ENCODE measurements around the gene GRAMD1A.
"Not testable (repeated sequence)": the region's sequence is repeated elsewhere in the genome, so short reads cannot be mapped to it uniquely, and the experiment has no call there.

The GRAMD1A gene

DNA sequence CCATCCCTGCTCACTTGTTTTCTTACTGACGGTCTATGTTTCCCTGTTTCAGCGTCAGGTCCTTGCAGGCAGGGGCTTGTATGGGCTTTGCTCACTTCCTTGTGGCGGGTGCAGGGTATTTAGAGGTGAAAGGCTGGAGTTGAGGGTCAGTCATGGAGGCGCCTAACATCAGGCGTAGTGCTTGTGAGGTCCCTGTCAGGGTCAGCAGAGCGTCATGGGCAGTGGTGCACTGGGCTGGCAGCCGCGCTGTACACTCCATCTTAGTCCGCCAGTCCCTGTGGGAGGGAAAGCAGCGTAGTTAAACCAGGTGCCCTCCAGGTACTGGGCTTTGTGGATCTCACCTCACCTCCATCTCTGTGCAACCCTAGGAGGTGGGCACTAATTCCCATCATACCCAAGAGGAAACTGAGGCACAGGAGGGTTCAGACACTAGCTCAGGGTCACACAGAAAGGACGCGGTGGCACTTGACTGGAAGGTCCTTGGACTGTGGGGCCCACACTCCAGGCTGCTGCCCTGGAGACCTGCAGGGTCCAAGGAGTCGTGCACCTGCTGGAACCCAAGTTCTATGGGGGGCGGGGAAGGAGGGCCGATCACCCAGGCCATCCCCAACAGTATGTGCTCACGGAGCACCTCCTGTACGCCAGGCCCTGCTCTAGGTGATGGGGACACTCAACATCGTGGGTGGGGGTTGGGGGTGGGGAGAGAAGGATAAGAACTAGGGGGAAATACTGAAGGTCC, 4.6 kb downstream of the GRAMD1A start:
- DNase-seq, result no peak

DNA sequence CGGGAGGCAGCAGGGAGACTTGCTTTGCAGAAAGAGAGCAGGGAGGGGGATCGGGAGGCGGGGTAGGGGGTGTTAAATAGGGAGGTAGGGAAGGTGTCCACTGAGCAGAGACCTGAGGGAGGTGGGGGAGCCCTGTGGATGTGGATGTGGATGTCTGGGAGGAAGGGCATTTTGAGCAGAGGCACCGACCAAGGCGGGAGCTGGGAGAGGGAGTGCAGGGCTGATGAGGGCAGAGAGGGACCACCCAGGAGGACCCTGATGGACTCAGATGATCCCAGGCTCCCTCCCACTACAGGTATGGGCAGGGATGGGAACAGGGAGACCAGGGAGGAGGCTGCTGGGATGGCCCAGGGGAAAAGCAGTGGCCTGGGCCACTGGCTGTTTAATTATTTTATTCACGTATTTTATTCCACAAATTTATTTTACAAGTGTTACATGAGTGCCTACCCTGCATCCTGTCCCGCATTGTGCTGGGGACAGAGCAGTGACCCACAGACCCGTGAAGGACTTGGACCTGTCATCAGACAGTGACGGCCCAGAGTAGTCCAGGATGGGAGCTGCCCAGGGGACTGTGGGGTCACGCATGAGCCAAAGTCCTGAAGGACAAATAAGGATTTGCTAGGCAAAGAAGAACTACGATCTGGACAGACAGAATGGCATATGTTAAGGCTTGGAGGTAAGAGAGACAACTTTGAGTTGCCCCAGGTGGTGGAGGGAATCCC, 5.3 kb downstream of the GRAMD1A start:
- DNase-seq, result no peak

DNA sequence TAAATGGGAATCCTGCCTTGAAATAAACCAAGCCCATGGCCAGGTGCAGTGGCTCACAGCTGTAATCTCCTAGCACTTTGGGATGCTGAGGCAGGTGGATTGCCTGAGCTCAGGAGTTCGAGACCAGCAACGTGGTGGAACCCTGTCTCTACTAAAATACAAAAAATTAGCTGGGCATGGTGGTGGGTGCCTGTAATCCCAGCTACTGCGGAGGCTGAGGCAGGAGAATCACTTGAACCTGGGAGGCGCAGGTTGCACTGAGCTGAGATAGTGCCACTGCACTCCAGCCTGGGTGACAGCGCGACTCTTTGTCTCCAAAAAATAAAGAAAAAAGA, 5.9 kb downstream of the GRAMD1A start:
- not testable (repeated sequence) for DNase-seq

DNA sequence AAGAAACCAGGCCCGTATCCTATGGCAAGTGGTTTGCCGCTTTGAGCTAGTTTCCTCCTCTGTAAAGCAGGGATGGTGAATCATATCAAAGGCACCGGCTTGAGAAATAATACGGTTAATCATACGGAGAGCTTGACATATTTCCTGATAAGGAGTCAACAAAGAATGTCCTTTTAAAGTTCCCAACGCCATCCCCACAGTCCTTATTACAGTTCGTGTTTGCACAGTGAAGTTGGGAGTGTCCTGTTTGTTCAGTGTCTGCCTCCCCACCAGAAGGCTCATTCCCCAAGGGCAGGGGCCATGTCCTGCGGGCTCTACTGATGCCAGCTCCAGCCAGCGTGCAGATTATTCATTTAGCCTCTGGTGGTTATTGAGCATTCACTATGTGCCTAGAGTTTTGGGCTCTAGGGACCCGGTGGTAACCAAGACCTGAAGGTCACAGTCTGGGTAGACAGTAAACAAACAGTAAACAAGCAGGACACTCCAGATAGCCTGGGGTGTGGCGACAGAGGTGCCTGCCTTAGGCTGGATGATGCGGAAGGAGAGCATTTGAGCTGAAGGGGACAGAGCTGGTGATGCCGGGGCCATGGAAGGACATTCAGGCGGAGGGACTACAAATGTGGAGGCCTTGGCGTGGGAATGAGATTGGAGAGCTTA, 6.3 kb downstream of the GRAMD1A start:
- no peak for DNase-seq

DNA sequence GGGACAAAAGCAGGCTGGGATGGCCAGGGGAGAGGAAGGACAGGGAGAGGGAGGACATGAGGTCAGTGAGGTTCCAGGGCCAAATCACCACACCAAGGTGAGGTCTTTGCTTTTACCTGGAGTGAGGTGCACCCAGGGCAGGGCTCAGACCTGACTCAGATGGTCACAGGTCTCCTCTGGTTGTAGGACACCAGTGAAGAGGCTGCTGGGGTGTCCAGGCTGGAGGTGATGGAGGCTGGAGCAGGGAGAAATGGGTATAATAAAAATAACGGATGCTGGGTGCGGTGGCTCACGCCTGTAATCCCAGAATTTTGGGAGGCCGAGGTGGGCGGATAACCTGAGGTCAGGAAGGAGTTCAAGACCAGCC, 6.9 kb downstream of the GRAMD1A start:
- no peak for DNase-seq

DNA sequence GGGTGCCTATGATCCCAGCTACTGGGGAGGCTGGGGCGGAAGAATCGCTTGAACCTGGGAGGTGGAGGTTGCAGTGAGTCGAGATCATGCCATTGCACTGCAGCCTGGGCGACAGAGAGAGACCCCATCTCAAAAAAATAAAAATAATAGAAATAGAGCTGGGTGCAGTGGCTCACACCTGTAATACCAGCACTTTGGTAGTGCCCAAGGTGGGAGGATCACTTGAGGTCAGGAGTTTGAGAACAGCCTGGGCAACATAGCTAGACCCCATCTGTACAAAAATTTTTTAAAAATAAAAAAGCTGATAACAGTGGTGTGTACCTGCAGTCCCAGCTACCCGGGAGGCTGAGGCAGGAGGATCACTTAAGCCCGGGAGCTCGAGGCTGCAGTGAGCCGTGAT, 7.3 kb downstream of the GRAMD1A start:
- DNase-seq, result not testable (repeated sequence)

DNA sequence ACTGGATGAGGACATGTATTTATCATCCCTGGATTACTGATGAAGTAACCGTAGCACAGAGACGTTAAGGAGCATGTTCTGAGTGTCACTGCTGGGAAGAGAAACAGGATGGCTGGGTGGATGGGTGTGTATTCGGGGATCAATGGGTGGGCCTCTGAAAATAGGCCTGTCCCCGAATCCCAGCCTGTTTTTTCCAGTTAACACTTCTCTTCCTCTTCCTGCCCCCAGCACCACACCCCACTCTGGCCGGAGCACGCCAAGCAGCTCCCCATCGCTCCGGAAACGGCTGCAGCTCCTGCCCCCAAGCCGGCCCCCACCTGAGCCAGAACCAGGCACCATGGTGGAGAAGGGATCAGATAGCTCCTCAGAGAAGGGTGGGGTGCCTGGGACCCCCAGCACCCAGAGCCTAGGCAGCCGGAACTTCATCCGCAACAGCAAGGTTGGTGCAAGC, 8.8 kb downstream of the GRAMD1A start:
- no peak for DNase-seq

DNA sequence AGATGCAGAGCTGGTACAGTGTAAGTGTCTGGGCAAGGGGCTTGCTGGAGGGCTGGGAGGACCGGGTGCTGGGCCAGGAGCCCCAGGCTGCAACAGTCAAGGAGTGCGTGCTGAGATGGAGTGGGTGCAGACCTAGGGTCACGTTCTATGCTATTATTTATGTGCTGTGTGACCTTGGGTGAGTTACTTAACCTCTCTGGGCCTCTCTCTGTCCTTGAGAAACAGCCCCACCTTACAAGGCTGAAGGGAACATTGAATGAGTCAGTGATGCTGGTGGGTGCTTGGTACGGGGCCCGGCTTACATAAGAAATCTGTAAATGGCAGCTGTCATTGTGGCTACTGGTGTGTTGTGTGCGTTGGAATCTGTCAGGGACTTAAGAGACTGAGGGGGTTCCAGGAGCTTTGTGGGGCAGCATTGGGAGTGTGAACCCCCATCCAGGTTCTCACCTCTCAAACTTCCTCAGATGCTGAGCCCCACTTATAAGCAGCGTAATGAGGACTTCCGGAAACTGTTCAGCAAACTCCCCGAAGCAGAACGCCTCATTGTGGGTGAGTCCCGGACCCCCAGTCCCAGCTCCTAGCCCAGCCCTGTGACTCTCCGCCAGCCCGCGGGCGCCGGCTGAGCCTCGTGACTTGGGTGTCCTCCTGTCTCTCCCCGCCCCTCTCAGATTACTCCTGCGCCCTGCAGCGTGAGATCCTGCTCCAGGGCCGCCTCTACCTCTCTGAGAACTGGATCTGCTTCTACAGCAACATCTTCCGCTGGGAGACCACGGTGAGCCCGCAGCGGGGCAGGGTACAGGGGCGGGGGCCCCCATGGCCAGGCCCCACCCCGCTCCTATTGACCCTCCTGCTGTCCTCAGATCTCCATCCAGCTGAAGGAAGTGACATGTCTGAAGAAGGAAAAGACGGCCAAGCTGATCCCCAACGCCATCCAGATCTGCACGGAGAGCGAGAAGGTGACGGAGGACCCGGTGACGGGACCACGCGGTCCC, 9.6 kb downstream of the GRAMD1A start:
- DNase-seq, result no peak

DNA sequence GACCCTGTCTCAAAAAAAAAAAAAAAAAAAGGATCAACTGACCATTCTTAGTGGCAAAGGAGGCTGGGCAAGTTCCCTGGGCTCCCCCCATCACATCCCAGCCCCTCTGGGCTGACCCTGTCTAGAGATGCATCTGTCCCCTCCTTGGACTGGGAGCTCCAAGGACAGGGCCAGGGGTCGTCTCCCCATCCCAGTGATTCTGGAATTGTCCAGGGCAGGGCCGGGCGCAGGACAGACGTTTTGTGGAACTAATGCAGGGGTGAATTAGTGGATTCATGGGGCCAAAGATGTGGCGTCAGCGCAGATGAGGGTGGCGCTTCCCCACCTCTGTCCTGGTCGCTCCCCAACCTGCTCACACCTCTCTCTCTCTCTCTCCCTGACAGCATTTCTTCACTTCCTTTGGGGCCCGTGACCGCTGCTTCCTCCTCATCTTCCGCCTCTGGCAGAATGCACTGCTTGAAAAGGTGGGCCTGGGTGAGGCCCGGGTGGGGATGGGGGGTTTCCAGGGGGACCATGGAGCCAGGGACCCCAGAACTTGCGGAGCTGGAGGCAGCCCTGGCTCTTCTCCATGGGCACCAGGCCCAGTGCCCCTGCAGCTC, 11.1 kb downstream of the GRAMD1A start:
- no peak for DNase-seq

DNA sequence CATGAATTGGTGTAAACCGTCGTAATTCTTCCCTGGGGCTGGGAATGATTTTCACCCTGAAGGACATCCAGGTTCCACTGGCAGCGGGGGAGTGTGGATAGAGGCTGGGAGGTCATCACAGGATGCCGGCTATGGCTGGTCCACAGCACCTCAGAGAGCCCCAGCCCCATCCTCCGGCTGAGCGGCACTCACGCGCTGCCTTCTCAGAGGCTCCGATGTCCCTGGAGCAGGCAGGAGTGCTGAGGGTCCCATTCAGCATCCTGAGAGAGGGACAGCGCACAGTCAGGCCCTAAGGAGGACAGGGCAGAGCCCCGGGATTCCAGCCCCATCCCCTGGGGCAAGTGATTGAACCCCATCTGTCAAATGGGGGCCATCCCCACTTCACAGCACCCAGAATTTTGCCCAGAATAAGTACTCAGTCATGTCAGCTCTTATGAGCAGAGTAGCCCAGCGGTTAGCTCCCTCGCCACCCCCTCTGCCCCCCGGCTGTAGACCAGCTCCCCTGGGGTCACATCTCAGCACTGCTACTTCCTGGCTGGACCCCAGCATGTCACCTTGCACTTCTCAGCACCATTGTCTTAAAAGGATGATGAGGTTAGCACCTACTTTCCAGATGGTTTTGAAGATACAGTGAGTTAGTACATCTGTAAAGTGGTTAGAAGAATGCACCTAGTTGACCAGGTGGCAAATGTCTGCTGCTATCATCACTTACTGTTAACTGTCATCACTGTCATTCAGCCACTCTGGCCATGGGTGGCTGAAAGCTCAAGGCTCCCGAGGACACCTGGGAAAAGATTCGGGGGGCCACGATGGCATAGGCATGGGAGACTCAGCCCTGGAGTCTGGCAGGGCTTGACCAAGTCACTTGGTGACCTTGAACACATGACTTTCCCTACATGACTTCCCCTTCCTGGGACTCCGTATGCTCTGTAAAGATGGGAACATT, 11.9 kb downstream of the GRAMD1A start:
- no peak for DNase-seq

DNA sequence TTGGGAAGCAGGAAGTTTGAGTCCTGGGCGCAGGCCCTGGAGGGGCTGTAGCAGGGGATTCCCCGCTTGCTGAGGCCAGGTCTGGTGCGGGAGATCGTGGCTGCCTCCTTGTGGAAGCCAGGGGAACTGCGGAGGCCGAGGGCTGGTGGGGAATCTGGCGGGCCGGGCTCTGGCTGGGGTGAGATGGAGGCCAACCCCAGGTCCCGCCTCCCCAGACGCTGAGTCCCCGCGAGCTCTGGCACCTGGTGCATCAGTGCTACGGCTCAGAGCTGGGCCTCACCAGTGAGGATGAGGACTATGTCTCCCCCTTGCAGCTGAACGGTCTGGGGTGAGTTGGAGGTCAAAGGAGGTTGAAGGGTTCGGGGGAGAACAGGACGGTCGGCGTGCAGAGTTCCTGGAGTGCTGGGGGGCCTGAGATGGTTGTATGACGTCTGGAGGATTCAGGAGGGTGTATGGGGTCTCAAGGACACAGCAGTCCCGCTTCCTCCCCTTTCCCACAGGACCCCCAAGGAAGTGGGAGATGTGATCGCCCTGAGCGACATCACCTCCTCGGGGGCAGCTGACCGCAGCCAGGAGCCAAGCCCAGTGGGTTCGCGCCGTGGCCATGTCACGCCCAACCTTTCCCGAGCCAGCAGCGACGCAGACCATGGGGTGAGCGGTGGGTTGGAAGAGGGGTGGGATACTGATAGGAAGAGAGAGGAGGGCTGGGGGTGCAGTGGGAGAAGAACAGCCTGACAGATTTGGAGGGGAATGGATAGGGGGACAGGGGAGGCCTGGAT, 13.1 kb downstream of the GRAMD1A start:
- peak; percentile 23 for DNase-seq

DNA sequence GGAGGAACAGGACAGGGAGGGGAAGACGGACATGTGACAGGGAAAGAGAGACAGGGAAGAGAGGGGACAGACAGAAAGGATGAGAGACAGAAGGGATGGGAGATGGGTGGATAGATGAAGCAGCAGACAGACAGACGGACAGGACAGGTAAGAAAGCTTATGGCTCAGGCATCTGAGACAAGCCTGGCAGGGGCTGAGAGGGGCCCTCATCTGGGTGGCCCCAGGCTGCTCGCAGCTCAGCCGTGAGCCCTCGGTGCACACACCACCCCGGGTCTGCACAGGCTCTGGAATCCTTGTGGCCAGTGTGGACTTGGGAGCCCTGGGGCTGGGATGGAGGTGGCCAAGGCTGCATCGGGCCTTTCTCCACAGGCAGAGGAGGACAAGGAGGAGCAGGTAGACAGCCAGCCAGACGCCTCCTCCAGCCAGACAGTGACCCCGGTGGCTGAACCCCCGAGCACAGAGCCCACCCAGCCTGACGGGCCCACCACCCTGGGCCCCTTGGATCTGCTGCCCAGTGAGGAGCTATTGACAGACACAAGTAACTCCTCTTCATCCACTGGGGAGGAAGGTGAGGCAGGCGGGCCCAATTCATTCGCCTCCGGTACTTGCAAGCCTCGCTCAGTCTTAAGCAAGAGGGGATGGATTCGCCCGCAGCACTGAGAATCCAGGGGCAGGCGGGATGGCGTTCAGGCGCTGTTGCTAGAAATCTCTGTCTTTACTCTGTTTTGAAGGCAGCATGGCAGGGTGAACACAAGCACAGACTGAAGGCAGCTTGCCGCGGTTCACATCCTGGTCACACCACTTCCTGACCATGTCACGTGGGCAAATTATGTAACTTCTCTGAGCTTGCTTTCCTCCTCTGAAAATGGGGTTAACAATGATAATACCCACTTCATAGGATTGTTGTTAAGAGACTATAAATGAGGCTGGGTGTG, 14.0 kb downstream of the GRAMD1A start:
- DNase-seq, result peak; percentile 41

DNA sequence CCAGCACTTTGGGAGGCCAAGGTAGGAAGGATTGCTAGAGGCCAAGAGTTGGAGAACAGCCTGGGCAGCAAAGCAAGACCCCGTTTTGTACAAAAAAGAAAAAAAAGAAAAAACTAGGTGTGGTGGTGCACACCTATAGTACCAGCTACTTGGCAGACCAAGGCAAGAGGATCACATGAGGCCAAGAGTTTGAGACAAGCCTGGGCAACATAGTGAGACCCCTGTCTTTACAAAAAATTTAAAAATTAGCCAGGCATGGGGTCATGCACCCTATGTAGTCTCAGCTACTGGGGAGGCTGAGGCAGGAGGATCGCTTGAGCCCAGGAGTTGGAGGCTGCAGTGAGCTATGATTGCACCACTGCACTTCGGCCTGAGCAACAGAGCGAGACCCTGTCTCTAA, 14.7 kb downstream of the GRAMD1A start:
- not testable (repeated sequence) for DNase-seq

DNA sequence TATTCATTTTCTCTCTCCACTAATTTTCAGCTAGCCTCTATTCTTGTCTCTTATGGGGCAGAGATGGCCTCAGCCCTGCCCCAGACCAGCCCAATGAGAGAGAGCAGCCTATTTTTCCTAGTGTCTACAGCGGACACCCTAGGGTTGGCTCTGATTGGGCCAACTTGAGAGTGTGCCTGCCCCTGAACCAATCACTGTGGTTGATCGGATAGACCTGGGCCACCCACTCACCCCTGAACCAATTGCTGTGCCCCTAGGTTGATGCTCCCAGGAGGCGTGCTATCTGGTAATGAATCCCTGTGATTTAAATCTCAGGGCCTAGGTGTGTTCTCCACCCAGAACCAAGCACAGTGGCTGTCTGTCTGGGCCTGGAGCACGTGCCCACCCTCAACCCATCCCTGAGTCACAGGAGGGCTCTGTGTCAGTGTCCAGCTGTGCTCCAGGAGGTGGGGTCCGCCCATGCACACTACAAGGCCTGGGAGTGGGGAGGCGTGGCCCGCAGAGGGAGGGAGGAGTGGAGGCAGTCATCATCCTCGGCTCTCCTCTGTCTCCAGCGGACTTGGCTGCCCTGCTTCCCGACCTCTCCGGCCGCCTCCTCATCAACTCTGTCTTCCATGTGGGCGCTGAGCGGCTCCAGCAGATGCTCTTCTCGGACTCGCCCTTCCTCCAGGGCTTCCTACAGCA, 15.3 kb downstream of the GRAMD1A start:
- no peak for DNase-seq

DNA sequence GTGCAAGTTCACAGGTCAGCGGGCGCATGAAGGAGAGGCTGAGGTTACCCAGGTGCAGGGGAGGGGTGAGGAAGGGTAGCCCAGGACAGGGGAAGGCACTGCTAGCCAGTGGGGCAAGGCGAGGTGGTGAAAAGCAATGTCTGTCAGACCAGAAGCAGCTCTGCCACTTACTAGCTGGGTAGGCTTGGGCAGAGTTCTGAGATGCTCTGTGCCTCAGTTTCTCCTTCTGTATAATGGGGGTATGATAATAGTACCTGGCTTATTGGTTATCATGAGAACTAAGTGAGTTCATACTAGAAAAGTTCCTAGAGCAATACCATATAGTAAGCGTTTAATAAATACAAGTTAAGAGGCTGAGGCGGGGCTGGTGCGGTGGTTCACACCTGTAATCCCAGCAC, 15.8 kb downstream of the GRAMD1A start:
- DNase-seq, result no peak

DNA sequence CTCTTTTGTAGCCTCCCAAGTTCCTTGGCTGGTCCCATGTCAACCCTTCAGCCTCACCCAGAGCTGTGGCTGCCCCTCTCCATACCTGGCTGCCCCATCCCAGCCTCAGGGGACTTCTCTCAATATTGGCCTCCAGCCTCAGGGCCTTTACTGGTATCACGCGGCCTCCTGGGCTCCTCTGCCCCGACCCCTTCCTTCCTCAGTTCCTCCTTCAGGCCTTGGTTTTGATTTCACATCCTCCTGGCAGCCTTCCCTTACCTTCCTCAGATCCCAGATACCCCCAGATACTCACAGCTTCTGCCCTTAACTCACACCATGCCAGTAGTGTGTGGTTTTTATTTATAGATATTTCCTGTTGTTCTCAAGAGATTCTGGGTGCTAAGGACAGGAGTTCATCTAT, 17.4 kb downstream of the GRAMD1A start:
- DNase-seq, result no peak

DNA sequence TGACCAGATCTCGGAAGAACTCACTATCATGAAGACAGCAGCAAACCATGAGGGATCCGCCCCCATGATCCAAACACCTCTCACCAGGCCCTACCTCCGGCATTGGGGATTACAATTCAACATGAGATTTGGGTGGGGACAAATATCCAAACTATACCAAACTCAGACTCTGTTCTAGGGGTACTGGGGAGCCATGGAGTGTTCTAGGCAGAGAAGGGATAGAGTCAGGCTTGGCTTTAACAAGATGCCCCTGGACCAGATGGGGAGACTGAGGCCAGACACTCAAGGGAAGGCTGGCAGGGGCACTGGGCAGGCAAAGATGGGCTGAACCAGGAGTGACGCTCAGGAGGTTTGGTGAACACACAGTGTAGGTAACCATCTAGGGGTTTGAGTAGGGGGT, 18.3 kb downstream of the GRAMD1A start:
- DNase-seq, result no peak

DNA sequence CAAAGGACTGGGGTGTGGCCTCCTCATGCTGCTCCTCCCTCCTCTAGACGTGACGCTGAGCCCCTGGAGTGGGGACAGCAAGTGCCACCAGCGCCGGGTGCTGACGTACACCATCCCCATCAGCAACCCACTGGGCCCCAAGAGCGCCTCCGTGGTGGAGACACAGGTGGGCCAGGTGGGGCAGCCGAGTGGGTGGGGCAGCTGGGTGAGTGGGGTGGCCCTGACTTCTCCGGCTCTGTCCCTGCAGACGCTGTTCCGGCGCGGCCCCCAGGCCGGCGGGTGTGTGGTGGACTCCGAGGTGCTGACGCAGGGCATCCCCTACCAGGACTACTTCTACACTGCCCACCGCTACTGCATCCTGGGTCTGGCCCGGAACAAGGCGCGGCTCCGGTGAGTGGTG, 19.0 kb downstream of the GRAMD1A start:
- DNase-seq, result no peak

DNA sequence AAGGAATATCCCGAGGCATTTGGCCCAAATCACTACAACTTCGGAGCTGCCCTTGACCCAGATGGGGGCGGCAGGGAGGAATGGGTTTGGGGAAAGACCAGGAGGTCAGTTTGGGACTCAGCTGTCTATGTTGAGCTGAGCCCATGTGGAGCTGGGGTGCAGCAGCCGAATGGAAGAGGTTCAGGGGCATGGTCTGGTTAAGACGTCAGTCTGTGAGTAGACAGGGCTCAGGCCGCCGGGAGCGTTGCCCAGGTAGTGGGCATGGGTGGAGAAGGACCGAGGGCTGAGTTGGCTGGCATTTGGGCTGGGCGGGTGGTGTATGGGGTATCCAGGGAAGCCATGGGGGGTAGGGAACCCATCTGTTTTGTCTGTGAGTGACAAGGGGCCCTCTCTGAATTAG, 20.9 kb downstream of the GRAMD1A start:
- no peak for DNase-seq
